NCI-H774 (cell line): Measurements from ENCODE around the gene HES7.

Experiments
- DNase-seq: peaks from one replicate; lab custom pipeline; 2025; lab: John Stamatoyannopoulos, UW

HES7 gene

GRCh38 chr17:8155231-8155995 is 31.5 kb upstream of the HES7 start:
- no peak for DNase-seq

DNA sequence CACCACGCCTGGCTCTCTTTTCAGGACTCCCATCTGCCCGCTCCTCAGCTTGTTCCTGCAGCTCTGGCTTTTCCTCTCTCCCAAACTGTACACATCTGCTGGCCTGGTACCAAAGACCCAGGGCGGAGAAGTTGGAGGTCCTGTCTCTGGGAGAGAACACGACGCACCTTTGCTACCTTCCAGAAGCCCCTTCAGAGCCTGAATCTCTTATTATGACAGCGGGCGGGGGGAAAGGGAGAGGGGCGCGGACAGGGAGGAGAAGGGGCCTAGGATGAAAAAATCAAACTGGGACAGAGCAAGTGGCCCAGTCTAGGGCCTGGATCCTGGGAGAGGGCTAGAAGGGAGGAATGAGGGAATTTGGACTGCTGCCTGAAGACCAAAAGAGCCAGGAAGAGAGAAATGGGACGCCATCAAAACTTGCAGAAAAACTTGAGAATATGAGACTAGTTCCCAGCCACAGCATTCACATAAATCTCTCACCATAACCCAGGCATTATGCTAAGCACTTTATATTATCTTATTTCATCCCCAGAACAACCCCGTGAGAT is 30.8 kb upstream of the HES7 start:
- no peak for DNase-seq

- DNase-seq, result peak; percentile 30
These were observed 30.2 kb upstream of the HES7 start for GRCh38 chr17:8153957-8154607.

- DNase-seq, result no peak
These were observed 29.6 kb upstream of the HES7 start for GRCh38 chr17:8153525-8153956.

DNA sequence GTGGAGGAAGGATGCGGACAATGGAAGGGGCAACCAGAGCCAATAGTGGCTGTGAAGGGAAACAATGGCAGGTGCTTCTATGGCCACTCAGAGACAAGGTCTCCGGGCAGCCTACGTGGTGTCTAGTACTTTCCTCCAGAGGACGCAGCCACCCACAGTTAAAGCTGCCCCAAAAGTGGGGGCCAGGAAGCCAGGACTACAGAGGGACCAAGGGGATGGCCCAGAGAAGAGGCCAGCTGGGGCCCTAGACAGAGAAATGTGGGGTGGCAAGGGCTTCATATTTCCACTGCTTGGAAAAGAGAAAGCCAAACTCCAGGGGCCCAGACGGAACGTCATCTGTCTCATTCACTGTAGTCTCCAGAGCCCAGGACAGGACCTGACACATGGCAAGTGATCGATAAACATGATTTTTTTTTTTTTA is 29.1 kb upstream of the HES7 start:
- no peak for DNase-seq

DNA sequence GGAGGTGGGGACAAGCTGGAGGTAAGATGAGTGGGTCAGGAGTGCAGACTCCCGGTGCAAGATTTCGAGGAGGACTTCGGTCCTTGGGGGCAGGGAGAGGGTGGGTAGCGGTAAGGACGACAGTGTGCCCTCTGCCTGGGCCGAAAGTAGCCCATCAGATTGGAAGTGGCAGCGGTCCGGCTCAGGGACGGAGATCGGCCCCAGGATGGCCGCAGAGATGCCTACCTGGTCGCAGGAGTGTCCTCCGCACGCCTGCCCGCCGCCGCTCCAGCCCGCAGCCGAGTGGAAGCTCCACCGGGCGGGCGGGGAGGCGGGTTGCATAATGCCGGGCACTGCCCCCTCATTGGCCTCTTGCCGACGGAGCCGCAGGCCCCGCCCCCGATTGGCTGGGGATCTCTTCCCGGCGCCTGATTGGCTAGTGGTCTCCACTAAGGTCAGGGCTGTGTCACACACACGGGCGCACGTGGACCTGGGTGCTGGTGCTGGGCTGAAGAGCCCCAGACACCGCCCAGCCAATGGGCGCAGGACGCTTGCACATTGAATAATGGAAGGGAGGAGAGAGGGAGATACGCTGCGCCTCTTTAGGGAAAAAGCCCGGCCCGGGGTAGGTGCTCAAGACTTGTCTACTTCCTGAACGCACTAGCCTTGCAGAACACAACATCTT is 28.3 kb upstream of the HES7 start, which contains the start of gene PER1:
Gene PER1 (minus strand): TSS at position 293 of the 664 bp plus-strand sequence. CDS start 1,698 bp downstream, outside the sequence.
- DNase-seq, result peak; percentile 75

DNA sequence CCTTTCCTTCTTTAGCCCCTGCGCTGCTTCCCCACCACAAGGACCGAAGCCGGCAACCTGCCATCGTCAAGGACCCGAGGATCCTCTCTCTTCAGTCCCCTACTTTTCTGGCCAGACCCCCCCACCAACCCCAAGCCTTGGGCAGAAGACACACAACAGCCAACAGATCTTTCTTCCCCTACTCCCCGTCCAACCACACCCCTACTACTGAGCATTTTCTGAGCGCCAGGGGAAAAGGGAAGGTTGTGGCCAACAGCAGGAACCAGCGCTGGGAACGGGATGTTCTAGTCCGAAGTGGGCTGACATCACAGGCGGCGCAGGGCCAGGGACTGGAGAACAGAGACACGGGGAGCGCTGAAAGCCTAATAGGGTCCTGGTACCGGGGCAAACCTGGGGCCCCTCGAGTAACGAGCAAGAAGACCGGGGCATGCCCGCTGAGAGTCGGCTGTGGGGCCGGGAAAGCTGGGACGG is 27.8 kb upstream of the HES7 start:
- DNase-seq, result no peak

DNA sequence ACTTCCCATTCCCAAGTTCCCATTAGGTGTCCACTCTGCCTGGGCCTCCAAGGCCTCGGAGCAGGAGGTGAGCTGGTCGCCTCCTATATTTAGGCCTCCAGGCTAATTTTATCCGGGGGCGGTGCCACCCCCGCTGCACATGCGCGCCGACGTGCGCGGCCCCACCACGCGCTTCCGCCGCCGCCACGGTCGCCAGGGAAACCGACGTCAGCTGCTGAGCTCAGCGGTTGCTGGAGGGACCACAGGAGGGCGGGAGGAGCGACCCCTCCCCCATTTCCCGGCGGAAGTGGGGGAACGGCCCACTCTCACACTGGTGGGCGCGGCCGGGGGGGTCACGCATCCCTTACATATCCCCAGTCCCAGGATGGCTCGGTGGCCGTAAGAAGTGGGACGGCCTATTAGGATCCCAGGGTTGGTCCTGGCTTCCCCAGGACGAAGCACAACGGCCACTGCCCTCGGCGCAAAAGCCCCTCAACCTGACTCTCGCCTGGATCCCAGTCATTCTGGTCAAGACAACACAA is 27.3 kb upstream of the HES7 start:
- DNase-seq, result peak; percentile 33

DNA sequence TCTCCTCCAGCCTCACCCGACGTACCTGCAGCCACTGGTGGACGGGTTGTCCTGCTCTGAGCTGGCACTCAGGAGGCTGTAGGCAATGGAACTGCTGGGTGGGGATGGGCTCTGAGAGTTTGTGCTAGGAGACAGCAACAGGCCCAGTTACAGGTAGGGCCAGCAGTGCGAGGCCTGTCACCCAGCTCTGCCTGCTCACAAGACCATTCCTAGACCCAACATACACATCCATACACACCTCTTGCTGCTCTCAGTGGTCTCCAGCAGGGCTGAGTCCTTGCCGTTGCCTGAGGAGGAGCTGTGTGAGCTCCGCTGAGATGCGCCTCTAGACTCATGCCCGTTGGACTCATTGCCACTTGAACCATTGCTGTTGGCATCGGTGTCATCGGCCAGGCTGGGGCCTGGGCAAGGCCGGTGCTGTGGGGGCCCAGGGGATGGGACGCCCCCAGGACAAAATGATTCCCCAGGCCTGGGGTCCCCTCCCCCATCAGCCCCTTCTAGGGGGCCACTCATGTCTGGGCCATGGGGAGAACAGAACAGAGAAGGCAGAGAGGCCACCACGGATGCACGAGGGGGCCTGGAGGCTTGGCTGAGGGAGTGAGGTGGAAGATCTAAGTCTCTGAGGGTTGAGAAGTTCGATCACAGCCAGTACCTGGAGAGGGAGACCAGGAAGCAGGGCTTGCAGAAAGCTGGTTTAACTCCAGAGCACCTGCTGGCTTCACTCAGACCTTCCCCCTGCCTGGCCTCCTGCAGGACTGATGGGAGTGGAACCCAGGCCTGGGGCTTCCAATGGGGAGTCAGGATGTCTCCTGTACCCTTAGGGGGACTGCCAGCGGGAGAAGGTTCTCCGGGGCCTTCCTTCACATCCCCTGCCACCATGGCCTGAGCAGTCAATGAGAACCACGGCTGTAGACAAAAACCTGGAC is 26.6 kb upstream of the HES7 start:
- no peak for DNase-seq

DNA sequence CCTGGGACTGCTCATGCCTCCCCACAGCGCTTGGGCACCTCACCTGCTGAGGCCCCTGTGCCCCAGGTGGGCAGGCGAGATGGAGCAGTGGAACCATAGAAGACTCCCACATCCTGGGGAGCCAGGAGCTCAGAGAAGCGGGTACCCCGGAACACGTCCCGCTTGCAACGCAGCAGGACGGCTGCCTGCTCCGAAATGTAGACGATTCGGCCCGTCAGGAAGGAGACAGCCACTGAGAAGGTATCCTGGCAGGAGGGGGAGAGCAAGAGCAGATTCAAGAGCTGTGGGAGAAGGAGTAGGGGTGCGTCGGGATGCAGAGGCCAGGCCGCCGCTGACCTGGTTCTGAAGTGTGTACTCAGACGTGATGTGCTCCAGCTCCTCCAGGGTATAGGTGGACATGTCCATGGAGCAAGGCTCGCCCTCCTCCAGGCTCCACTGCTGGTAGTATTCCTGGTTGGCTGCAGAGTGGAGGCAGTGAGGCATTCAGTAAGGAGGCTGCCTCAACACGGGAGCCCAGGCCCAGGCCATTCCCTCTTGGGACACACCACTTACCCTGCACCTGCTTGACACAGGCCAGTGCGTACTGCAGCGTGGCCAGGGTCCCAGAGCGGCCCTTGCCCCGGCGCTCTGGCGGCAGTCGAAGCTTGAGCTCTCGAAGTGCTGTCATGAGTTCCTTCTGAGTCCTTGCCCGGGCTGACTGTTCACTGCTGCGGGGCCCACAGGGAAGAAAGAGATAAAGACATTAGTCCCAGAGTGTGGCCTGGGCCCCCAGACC is 25.7 kb upstream of the HES7 start:
- DNase-seq, result no peak

DNA sequence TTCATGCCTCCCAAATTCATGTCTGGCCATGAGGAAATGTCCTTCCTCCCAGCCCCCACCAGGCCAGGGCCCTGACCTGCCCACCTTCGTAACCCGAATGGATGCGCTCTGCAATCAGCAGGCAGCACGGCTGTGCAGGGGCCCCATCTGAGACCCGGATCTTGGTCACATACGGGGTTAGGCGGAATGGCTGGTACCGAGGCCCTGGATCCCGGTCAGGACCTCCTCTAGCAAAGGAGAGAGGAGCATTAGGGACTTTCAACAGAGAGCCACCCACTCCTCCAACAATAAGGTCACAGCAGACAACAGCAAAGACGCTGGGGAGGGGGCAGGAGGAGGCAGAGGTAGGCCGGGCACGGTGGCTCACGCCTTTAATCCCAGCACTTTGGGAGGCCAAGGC is 24.7 kb upstream of the HES7 start:
- DNase-seq, result no peak

DNA sequence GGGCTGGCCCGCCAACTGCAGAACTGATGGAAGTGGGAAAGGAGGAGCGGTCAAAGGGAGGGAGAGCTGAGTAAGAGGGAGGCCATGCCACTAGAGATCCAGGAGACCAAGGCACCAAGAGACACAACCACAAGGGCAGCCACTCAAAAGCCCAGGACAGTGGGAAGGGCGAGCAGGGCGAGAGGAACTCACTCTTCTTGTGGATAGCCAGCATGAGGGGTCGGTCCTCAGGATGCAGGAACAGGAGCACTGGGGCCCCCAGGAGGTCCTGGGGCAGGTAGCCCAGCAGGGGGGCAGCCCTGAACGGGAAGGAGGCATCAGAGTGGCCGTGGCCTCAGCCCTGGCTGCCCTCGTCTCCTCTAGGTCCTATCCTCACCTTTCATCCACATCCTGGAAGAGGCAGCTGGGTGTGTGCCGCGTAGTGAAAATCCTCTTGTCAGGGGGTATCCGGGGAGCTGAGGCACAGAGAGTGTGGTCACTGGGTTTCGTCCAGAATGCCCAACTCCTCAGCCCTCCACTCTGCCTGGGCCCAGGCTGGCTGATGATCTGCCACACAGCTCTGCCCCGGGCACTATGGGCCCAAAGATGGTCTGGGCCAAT is 24.0 kb upstream of the HES7 start:
- no peak for DNase-seq

DNA sequence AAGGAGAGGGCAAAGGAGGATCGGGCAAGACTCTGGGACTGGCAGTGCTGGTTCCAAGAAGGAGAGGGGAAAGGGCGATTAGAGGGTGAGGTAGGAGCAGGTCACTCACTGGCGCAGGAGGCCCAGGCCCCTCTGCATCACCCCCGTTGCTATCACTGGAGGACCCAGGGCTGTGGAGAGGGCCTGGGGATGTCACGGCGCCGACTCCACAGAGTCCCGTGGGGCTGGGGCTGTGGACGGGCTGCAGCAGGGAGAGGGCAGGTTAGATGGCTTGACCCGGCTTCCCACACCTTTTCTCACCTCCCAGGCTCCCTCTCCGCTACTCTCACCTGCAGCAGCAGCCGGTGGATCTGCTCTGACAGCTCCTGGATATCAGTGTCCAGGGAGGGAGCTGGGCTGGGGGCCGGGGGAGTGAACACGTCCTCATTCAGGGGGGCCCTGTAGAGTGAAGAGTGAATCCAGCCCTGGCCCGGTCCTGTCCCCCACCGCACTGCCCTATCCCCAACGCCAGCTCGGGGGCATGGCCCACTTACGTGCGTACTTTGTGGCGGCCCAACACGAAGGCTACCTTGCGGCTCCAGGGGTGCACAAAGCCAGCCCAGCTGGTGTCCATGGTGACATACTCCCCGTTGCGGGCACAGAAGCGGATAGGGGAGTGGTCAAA is 23.4 kb upstream of the HES7 start:
- no peak for DNase-seq

- DNase-seq, result no peak
These were observed 22.7 kb upstream of the HES7 start for GRCh38 chr17:8146381-8147140.

GRCh38 chr17:8145811-8146210 is 21.9 kb upstream of the HES7 start:
- no peak for DNase-seq

DNA sequence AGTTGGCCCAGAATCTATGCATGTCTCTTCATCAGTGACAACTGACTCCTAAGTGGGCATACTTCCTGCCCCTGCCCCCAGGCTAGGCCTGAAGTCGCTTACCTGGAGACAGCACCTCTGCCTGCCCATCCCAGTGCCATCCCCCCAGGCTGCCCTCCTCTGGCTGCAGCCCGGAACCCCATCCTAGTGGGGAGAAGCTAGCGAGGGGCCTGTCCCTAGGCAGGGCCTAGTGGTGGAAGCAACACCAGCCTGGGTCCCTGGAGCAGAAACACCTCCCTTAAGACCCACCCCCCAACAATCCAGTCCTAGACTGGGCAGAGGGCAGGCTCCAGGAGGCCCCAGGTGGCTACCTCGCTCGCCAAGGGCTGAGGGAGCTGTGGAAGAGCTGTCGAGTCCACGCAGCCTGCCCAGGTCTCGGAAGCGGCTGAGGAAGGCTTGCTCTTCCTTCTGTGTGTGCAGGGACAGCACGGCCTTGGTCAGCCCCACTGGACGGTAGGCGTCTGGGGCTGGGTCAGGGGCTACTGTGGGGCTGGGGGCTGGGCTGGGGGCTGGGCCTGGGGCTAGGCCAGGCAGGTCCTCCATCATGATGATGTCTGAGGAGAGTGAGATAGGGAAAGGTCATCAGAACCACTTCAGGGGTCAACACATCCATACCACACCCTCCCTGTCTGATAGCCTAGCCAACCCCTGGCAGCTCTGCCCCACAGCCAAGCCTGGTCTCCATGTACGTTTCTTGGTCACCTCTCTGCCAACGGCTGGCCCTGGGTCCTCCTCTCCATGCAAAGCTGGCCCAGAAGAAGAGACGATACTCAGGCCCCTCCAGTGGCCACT is 20.7 kb upstream of the HES7 start:
- DNase-seq, result no peak

DNA sequence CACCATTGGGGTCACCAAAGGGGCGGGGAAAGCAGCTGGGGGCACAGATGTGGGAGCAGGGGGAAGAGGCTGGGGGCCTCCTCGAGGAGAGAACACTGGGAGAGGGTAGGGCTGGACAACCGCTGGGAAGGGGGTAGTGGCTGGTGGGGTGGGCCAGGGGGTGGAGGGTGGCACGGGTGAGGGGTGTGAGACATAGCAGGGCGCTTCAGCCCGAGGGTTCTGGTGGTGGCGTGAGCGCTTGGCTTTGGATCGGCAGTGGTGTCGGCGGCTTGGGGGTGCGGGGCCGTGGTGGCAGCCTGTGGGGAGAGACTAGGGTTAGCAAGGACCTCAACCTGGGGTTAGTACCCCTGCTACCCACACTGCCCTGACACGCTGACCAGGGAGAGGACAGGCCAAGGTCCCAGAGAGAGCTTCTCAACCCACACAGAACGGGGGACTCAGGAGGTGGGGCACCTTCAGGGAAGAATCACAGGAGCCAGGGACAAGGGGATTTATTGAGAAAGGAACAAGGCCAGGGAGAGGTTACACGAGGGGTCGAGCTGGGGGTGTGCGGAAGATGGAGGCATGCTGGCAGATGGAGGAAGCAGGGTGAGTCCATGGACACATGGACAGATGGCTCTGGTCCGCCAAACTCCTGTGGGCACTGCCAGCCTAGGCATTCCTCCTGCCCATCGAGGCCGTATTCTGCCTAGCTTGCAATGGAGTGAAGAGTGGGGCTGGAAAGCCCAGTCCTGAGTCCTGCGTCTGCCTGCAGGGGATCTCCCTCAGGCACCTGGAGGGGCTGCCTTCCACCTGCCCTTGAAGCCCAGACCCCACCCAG is 19.9 kb upstream of the HES7 start:
- DNase-seq, result no peak
